ENCODE data around the gene GALNTL6.

GALNTL6 gene

DNA sequence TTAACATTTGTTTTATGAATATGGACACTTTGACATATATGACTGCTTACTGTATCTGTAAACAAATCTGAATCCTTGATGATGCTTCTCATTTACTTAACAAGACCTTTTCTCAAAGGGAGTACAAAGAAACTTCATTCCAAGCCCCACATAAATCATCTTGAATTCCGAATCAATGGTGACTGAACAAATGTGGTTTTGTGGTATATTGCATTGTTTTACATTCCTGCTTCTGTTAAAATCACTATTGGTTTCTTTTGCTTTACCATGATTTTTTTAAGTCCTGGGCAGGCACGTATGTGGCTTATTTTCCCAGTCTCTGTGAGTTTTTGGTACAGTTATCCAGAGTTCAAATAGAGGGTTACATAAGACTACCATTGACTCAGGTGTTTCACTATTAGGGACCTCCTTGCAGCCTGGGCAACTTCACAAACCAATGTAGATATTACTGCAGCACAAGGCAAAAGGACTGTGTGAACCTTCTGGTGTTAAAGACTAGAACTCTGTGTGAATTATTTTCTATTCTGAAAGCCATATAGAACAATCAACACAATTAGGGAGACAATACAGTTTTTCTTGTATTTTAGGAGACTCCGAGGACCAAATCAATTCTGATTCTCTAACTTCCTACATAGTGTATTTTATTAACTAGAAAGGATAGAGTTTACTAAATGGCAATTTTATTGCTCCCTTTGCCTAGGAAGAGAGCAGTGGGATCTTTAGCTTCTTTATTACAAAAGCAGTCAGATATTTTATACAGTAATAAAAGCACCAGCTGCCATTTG, 196.4 kb downstream of the GALNTL6 start:
- DNase-seq = no peak

GRCh38 chr4:172011196-172011595, 198.0 kb downstream of the GALNTL6 start:
- no peak for DNase-seq

GRCh38 chr4:172018358-172018757, 205.2 kb downstream of the GALNTL6 start:
- no peak for DNase-seq

- no peak for DNase-seq
These were observed 222.4 kb downstream of the GALNTL6 start for GRCh38 chr4:172035562-172035961.

- DNase-seq = no peak
These were observed 227.6 kb downstream of the GALNTL6 start for GRCh38 chr4:172040766-172041165.

DNA sequence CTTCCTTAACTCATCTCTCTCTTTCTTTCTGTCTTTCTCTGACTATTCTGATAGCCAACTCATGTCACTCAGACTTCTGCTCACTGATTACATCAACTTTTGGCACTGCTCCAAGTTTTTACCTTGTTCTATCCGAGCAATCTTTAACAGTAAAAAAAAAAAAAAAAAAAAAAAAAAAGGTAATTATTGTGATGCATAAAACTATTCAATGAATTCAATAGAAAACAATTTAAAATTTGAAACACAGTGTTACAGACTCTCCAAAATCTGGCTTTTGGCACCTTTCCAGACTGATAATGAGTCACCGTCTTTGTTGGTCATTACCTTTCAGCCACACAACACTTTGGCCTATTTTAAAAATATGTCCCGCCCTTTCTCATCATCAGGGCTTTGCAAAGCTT, 229.5 kb downstream of the GALNTL6 start:
- DNase-seq = peak; percentile 54

DNA sequence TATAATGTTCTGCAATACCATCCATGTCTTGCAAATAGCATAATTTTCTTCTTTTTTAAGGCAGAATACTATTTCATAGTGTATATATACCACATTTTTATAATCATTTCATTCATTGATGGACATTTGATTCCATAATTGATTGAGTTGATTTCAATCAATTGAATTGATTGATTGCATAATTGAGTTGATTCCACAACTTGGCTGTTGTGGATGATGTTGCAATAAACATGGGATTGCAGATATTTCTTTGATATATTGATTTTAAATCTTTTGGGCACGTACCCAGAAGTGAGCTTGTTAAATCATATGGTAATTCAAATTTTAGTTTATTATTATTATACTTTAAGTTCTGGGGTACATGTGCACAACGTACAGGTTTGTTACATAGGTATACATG, 232.8 kb downstream of the GALNTL6 start:
- no peak for DNase-seq

DNA sequence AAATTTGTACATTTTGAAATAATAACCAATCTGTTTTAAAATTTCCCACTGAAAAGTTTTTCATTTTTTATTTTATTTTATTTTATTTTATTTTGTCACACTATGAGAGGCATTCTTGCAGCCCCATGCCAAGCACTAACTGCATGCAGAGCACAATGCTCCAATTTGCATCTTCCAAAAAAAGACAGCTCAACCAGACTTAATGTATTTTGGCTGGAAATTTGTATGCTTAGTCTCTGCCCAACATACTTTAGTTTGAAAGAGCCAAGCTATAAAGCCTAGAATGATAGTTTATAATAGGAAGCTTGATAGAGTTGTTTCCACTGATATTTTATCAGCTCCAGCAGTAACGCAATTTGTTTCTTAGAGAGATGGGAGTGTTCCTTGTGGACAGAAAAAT, 235.5 kb downstream of the GALNTL6 start:
- no peak for DNase-seq

- DNase-seq = no peak
These were observed 237.7 kb downstream of the GALNTL6 start for GRCh38 chr4:172050911-172051310.

DNA sequence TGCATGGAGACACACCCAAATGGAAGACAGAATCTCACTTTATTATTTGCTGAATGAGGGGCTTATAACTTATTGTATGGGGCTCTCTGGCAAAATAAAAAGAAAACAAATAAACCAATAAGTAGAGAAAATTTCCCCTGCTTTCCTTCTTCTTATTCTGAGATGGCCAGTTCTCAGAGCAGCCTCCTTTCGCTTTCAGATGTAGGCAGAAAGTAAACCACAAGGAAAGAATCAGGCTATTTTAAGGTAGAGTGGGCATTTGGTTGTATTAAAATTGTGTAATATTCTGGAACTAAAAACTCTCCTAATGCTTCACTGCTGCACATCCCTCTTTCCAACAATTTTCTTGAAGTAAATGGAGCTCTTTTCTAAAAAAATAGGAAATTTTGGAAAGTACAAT, 241.8 kb downstream of the GALNTL6 start:
- no peak for DNase-seq

GRCh38 chr4:172055498-172055897, 242.3 kb downstream of the GALNTL6 start:
- no peak for DNase-seq

GRCh38 chr4:172061204-172061603, 248.0 kb downstream of the GALNTL6 start:
- no peak for DNase-seq

GRCh38 chr4:172068506-172068905, 255.3 kb downstream of the GALNTL6 start:
- DNase-seq = no peak

DNA sequence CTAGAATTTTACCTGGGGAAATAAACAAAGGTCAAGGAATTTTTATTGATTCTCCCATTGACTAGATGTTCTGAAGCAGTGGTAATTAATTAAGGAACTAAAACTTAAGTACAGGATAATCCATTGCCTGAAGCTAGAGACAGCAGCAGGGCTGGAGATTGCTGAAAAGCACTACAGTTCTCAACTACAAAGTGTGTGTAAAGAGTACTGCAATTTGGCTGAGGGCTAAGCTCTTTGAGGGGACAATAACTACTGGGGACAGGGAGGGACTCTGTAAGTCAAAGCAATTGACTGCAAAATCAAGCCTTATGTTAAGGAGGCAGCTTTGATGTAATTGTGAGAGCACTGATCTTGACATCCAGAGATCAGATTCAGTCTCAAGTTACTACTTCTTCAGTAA, 260.4 kb downstream of the GALNTL6 start:
- no peak for DNase-seq

- no peak for DNase-seq
These were observed 270.1 kb downstream of the GALNTL6 start for GRCh38 chr4:172083272-172083671.

DNA sequence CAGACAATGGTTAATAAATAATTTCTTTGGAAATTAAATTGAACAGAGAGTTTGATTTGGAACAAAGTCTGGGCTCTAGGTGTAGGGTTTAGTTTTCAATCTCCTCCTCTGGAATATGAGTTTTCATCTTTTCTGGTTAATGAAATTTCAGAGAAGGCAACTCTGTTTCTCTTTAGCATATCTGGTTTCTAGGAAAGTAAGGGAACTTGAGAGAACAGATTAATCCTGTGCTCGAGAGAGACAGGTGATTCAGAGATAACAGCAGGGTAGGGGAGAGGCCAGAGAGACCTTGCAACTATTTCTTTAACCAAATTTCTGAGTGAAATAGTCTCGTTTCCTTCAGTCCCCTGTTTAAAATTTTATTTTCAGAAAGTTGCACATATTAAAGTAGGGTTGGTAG, 275.4 kb downstream of the GALNTL6 start:
- no peak for DNase-seq

DNA sequence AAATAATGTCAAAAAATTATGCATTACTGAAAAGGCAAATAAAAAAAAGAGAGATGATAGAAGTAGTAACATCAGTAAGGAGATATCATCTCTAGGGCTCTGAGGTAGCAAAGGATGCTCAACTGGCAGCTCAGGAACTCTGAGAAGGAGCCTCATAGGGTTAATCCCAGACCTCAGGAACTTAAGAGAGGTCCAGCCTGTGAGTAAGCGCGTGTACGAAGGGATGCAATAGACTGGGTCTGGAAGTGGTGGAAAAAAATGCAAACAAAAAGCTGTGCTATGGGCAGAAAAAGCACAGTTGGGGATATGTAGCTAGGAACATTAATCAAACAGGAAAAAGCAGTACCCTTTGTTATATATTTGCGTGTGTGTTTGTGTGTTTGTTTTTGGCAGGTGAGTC, 282.0 kb downstream of the GALNTL6 start:
- peak; percentile 18 for DNase-seq

DNA sequence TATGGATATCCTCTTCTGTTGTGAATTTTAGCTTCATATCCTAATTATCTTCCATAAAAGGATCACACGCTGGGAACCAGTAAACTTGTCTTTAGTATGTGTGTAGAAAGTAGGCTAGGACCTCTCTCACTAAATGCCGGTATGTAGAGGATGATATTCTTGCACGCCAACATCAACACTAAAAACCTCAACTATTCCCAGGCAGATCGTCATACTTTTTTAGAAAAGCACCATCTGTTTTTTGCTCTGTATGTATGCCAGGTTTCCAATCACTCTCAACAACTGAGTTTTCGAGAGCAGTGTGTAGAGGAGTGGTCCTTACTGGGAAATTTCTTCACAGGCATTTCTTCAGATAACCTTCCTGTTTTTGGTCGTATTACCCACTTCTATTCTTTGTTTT, 283.6 kb downstream of the GALNTL6 start:
- no peak for DNase-seq

GRCh38 chr4:172099376-172099775, 286.2 kb downstream of the GALNTL6 start:
- DNase-seq = no peak

DNA sequence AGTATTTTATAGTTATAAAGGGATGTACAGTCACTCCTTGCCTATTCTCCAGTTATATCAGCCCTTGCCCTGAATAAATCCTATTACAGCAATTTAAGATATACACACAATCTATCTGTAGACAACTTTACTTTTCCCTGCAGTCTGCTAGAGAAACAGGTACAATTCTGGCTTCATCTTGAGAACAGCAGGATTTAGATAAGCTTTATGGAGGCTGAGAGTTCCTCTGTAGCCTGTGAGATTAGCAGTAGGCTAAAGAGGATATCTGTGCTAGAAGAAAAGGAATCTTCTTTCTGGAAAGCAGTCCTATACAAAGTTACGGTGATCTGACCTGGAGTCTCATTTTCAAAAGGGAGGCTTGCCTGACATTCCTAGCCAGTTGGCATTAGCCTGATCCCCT, 290.3 kb downstream of the GALNTL6 start:
- DNase-seq = no peak

DNA sequence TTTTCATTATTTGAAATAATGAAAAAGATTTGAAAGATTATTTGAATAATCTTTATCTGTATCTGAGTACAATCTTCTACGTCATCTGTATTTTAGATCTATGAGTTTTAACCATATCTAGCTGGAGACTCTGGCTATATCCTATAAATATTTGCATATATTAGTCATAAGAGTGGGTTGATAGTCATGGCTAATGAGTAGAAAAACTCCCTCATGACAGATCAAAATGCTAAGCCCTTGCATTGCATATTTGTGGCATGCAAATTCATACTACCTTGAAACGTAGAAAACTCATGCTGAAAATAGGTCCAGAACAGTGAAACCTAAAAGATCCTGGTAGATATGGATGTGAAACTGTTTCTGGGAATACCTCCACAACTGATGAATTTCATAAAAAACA, 291.3 kb downstream of the GALNTL6 start:
- DNase-seq = no peak

DNA sequence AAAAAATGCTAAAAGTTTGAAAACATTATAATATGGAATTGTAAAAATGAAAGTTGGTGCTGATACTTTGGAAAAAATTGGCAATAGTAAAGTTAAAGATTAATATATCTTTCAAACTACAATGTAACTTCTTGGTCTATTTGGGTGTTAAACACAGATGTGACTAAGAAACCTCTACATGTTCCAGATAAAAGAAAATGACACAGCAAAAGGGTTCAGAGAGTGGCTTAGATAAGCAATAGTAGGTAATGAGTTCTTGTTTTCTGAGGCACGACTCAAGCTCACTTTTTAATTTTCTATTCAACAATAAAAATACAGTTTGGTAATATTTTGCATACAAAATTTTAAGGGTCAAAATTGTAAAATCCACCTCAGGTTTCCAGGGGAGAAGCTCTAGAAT, 292.7 kb downstream of the GALNTL6 start:
- no peak for DNase-seq

- no peak for DNase-seq
These were observed 296.3 kb downstream of the GALNTL6 start for GRCh38 chr4:172109466-172109865.

- no peak for DNase-seq
These were observed 311.6 kb downstream of the GALNTL6 start for GRCh38 chr4:172124656-172125308.

DNA sequence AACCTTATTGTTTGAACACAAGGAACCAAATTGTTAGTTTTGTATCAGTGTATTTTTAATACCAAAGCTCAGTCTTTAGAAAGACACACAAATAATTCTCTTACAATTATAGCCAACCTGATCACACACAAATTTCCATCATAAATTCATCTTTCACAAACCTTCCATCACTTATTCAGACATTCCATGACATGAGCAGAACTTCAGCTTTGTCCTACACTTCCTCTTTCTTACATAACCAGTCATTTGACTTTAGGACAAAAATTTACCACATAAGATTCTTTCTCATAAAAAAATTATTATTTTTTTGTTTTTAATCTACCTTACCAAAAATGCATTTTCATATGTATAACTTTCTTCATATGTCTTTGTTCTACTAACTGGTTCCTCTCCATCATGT, 312.2 kb downstream of the GALNTL6 start:
- no peak for DNase-seq
